ENCODE data around the gene DTX3.

DNA sequence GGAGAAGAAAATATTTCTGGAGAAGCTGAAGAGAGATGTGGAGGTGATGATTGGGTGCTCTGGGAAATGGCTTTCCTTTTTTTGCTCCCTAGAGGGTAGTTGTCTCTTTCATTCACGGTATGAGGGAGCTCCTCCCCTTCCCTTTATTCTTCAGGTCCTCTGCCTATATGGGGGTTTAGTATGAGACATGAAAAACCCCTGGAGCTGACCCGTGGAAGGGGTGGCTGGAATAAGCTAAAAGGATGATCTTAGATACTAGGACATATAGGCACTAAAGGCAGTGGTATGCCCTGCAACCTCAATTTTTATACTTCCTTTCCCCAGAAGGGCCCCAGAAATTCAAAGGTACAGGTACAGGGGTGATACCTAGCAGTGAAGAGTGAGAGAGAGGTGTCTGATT lies 4.2 kb upstream of the DTX3 start:
- TF ChIP-seq, protein P1, sequence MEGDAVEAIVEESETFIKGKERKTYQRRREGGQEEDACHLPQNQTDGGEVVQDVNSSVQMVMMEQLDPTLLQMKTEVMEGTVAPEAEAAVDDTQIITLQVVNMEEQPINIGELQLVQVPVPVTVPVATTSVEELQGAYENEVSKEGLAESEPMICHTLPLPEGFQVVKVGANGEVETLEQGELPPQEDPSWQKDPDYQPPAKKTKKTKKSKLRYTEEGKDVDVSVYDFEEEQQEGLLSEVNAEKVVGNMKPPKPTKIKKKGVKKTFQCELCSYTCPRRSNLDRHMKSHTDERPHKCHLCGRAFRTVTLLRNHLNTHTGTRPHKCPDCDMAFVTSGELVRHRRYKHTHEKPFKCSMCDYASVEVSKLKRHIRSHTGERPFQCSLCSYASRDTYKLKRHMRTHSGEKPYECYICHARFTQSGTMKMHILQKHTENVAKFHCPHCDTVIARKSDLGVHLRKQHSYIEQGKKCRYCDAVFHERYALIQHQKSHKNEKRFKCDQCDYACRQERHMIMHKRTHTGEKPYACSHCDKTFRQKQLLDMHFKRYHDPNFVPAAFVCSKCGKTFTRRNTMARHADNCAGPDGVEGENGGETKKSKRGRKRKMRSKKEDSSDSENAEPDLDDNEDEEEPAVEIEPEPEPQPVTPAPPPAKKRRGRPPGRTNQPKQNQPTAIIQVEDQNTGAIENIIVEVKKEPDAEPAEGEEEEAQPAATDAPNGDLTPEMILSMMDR (IDR thresholded peaks at IDR 0.05), result no peak
- no peak for TF ChIP-seq POLR2AphosphoS5 (IDR thresholded peaks at IDR 0.05)
- no peak for TF ChIP-seq POLR2A (IDR thresholded peaks at IDR 0.05)
